Measurements from ENCODE around the gene FGGY. TPM values are rescaled to one million over a fixed set of nuclear protein-coding genes. Genes with fewer than 3 reads are reported as not detected.

FGGY gene
- total and polyA plus RNA-seq, 4 donors = 16.0 to 67.0 (median 43.4) TPM

DNA sequence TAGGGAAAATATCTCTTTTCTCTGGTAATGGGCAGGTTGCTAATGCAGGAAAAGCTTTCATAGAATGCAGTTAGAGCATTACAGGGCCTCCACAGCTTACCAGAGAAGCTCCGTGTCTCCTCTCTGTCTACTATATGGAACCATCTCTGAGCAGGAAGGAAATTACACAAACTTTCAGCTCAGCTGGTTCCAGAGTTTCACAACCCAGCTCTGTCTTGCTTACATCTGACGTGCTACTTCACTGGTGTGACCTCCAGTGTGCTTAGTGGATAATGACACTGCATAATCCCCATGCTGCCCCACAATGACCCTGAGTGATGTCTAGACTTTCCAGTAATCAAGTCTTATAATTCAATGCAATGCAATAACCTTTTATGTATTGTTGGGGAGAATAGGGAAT lies 4.3 kb upstream of the FGGY start:
- Histone ChIP-seq H3K4me3 (ENCODE audit: low read depth in 1 of 3, low read length in 3 of 3) (no peak overlapping the region), H3K9me3 (ENCODE audit: control insufficient read depth in 4 of 4, low read length in 3 of 4) (no peaks in the 10 kb centered on the region), H3K4me1 (ENCODE audit: control insufficient read depth in 4 of 4, insufficient read depth in 4 of 4, low read length in 3 of 4) (peaks cover 0 to 24% (median 4%) of the 10 kb centered on the region in 4 donors), H3K9ac (ENCODE audit: low read depth in 1 of 2, low read length in 2 of 2) (peak overlapping the region in 1 of 2 donors; percentile 4), H3K27me3 (ENCODE audit: control insufficient read depth in 4 of 4, insufficient read depth in 4 of 4, low read length in 3 of 4) (no peaks in the 10 kb centered on the region), H3K36me3 (ENCODE audit: control insufficient read depth in 4 of 4, insufficient read depth in 3 of 4, low read depth in 1 of 4, low read length in 3 of 4) (no peaks in the 10 kb centered on the region), H3K27ac (ENCODE audit: low read depth in 1 of 2, low read length in 2 of 2) (peak overlapping the region; percentile 58 to 68)
- no peak for DNase-seq (ENCODE audit: low spot score)
- TF ChIP-seq EGR1 (IDR thresholded peaks at IDR 0.05; ENCODE audit: low read depth in 2 of 2) (peak in 1 of 2 donors; percentile 81), GABPA (IDR thresholded peaks at IDR 0.05 in 1 of 2, conservative IDR thresholded peaks at IDR 0.05 in 1 of 2) (peak in 1 of 2 donors; percentile 69), NR2F2 (IDR thresholded peaks at IDR 0.05) (peak; percentile 74), JUND (IDR thresholded peaks at IDR 0.05) (peak; percentile 46 to 83), FOXA2 (IDR thresholded peaks at IDR 0.05) (peak; percentile 79), TAF1 (conservative IDR thresholded peaks at IDR 0.05) (peak; percentile 58), FOXA1 (IDR thresholded peaks at IDR 0.05) (peak; percentile 77), RXRA (IDR thresholded peaks at IDR 0.05) (peak; percentile 99), YY1 (IDR thresholded peaks at IDR 0.05) (peak; percentile 78), RAD21 (IDR thresholded peaks at IDR 0.05) (peak; percentile 80 to 81), HNF4A (conservative IDR thresholded peaks at IDR 0.05) (peak; percentile 54 to 77), HNF4G (IDR thresholded peaks at IDR 0.05) (no peak), SP1 (IDR thresholded peaks at IDR 0.05) (peak; percentile 79)
- TF ChIP-seq, protein P1, sequence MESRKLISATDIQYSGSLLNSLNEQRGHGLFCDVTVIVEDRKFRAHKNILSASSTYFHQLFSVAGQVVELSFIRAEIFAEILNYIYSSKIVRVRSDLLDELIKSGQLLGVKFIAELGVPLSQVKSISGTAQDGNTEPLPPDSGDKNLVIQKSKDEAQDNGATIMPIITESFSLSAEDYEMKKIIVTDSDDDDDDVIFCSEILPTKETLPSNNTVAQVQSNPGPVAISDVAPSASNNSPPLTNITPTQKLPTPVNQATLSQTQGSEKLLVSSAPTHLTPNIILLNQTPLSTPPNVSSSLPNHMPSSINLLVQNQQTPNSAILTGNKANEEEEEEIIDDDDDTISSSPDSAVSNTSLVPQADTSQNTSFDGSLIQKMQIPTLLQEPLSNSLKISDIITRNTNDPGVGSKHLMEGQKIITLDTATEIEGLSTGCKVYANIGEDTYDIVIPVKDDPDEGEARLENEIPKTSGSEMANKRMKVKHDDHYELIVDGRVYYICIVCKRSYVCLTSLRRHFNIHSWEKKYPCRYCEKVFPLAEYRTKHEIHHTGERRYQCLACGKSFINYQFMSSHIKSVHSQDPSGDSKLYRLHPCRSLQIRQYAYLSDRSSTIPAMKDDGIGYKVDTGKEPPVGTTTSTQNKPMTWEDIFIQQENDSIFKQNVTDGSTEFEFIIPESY (IDR thresholded peaks at IDR 0.05) = peak; percentile 73
- TF ChIP-seq, protein P2, sequence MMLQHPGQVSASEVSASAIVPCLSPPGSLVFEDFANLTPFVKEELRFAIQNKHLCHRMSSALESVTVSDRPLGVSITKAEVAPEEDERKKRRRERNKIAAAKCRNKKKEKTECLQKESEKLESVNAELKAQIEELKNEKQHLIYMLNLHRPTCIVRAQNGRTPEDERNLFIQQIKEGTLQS (IDR thresholded peaks at IDR 0.05) = peak; percentile 43
- TF ChIP-seq, protein P3, sequence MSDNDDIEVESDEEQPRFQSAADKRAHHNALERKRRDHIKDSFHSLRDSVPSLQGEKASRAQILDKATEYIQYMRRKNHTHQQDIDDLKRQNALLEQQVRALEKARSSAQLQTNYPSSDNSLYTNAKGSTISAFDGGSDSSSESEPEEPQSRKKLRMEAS (IDR thresholded peaks at IDR 0.05) = peak; percentile 95
- TF ChIP-seq, protein P4, sequence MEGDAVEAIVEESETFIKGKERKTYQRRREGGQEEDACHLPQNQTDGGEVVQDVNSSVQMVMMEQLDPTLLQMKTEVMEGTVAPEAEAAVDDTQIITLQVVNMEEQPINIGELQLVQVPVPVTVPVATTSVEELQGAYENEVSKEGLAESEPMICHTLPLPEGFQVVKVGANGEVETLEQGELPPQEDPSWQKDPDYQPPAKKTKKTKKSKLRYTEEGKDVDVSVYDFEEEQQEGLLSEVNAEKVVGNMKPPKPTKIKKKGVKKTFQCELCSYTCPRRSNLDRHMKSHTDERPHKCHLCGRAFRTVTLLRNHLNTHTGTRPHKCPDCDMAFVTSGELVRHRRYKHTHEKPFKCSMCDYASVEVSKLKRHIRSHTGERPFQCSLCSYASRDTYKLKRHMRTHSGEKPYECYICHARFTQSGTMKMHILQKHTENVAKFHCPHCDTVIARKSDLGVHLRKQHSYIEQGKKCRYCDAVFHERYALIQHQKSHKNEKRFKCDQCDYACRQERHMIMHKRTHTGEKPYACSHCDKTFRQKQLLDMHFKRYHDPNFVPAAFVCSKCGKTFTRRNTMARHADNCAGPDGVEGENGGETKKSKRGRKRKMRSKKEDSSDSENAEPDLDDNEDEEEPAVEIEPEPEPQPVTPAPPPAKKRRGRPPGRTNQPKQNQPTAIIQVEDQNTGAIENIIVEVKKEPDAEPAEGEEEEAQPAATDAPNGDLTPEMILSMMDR (IDR thresholded peaks at IDR 0.05; ENCODE audit: low read depth, low read length, missing input control) = no peak
- TF ChIP-seq, protein P5, sequence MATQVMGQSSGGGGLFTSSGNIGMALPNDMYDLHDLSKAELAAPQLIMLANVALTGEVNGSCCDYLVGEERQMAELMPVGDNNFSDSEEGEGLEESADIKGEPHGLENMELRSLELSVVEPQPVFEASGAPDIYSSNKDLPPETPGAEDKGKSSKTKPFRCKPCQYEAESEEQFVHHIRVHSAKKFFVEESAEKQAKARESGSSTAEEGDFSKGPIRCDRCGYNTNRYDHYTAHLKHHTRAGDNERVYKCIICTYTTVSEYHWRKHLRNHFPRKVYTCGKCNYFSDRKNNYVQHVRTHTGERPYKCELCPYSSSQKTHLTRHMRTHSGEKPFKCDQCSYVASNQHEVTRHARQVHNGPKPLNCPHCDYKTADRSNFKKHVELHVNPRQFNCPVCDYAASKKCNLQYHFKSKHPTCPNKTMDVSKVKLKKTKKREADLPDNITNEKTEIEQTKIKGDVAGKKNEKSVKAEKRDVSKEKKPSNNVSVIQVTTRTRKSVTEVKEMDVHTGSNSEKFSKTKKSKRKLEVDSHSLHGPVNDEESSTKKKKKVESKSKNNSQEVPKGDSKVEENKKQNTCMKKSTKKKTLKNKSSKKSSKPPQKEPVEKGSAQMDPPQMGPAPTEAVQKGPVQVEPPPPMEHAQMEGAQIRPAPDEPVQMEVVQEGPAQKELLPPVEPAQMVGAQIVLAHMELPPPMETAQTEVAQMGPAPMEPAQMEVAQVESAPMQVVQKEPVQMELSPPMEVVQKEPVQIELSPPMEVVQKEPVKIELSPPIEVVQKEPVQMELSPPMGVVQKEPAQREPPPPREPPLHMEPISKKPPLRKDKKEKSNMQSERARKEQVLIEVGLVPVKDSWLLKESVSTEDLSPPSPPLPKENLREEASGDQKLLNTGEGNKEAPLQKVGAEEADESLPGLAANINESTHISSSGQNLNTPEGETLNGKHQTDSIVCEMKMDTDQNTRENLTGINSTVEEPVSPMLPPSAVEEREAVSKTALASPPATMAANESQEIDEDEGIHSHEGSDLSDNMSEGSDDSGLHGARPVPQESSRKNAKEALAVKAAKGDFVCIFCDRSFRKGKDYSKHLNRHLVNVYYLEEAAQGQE (IDR thresholded peaks at IDR 0.05) = peak; percentile 71
- WGBS = 17% methylated on average over 2 of the region's 2 CpGs

Data from liver (tissue), 9 donors.